GM21737 (cell line): Measurements from ENCODE around the gene PRXL2B.

ENCODE experiments used
- ATAC-seq: cut with Tn5 transposase; IDR thresholded peaks from one replicate; pipeline ENCODE4 v1.9.1; 2021; ENCODE audit warnings: mild to moderate bottlenecking, moderate library complexity; ENCODE audit not compliant: unreplicated experiment

The PRXL2B gene

GRCh38 chr1:2632561-2633361, 46.2 kb downstream of the PRXL2B start, which contains the start of gene MMEL1:
MMEL1 (minus strand) TSS chr1:2633016; CDS start chr1:2629484, 3,532 bp downstream.
- no peak for ATAC-seq

- no peak for ATAC-seq
Observed at GRCh38 chr1:2633366-2633935, 46.9 kb downstream of the PRXL2B start.

GRCh38 chr1:2633936-2634491, 47.4 kb downstream of the PRXL2B start:
- no peak for ATAC-seq

GRCh38 chr1:2635361-2636010, 48.9 kb downstream of the PRXL2B start:
- ATAC-seq, result no peak

- ATAC-seq, result no peak
Observed at GRCh38 chr1:2636733-2637132, 50.2 kb downstream of the PRXL2B start.

- no peak for ATAC-seq
Observed at GRCh38 chr1:2637442-2638145, 51.0 kb downstream of the PRXL2B start.

GRCh38 chr1:2638466-2639115, 52.0 kb downstream of the PRXL2B start:
- ATAC-seq, result no peak

GRCh38 chr1:2639203-2639602, 52.6 kb downstream of the PRXL2B start:
- ATAC-seq, result no peak

GRCh38 chr1:2639607-2640521, 53.3 kb downstream of the PRXL2B start:
- no peak for ATAC-seq

GRCh38 chr1:2640626-2641025, 54.0 kb downstream of the PRXL2B start:
- no peak for ATAC-seq
